Limb (tissue), 2 donors: Measurements from ENCODE around the gene CDH4.

ENCODE experiments used
- DNase-seq, 2 donors: peaks; one replicate each; pipeline ENCODE4 v3.0.0-alpha.2; 2016; ENCODE audit errors: extremely low spot score in 2 of 2

CDH4 gene

GRCh38 chr20:61705386-61706258 lies 453.6 kb downstream of the CDH4 start:
- DNase-seq: peak; percentile 18 to 46

GRCh38 chr20:61706259-61706961 lies 454.3 kb downstream of the CDH4 start:
- DNase-seq: peak in 1 of 2 donors; percentile 15

GRCh38 chr20:61708891-61709290 lies 456.8 kb downstream of the CDH4 start:
- no peak for DNase-seq

- no peak for DNase-seq
These were observed 458.0 kb downstream of the CDH4 start for GRCh38 chr20:61710108-61710507.

- DNase-seq: no peak
These were observed 460.6 kb downstream of the CDH4 start for GRCh38 chr20:61712688-61713087.

- DNase-seq: no peak
These were observed 466.4 kb downstream of the CDH4 start for GRCh38 chr20:61718361-61719005.

- DNase-seq: no peak
These were observed 467.8 kb downstream of the CDH4 start for GRCh38 chr20:61719691-61720347.

- DNase-seq: no peak
These were observed 468.3 kb downstream of the CDH4 start for GRCh38 chr20:61720348-61720696.

GRCh38 chr20:61722146-61722678 lies 470.2 kb downstream of the CDH4 start:
- no peak for DNase-seq

GRCh38 chr20:61723529-61724257 lies 471.6 kb downstream of the CDH4 start:
- no peak for DNase-seq

GRCh38 chr20:61724376-61724775 lies 472.3 kb downstream of the CDH4 start:
- no peak for DNase-seq

- DNase-seq: no peak
These were observed 473.1 kb downstream of the CDH4 start for GRCh38 chr20:61725145-61725544.

- no peak for DNase-seq
These were observed 473.9 kb downstream of the CDH4 start for GRCh38 chr20:61725966-61726365.

GRCh38 chr20:61726979-61727378 lies 474.9 kb downstream of the CDH4 start:
- no peak for DNase-seq

- no peak for DNase-seq
These were observed 475.7 kb downstream of the CDH4 start for GRCh38 chr20:61727761-61728160.

GRCh38 chr20:61728326-61728725 lies 476.3 kb downstream of the CDH4 start:
- DNase-seq: no peak

- DNase-seq: no peak
These were observed 477.0 kb downstream of the CDH4 start for GRCh38 chr20:61728786-61729770.

- DNase-seq: no peak
These were observed 478.7 kb downstream of the CDH4 start for GRCh38 chr20:61730631-61731362.
